H9 (cell line): Measurements from ENCODE around the gene MYO5C. TPM values are rescaled to one million over a fixed set of nuclear protein-coding genes. Genes with fewer than 3 reads are reported as not detected.

Experiments used
- DNase-seq: peaks from one replicate; pipeline ENCODE4 v3.0.0-alpha.2; 2017
- H2AFZ ChIP-seq: one replicate; pipeline ENCODE4 v1.6.1; 2013; ENCODE audit warnings: mild to moderate bottlenecking, low read length, control low read depth, moderate library complexity
- H2AK5ac ChIP-seq: 2 replicates; pipeline ENCODE4 v1.6.1; 2013; ENCODE audit warnings: low read length, control low read depth, mixed read lengths; ENCODE audit not compliant: insufficient read length
- H2BK120ac ChIP-seq: one replicate; pipeline ENCODE4 v1.6.1; 2013; ENCODE audit warnings: low read depth, mild to moderate bottlenecking, low read length, control low read depth, inconsistent platforms; ENCODE audit not compliant: poor library complexity, severe bottlenecking
- H2BK12ac ChIP-seq: 2 replicates; pipeline ENCODE4 v1.6.1; 2013; ENCODE audit warnings: low read length, control low read depth, mixed read lengths, low read depth; ENCODE audit not compliant: insufficient read length
- H2BK15ac ChIP-seq: 2 replicates; pipeline ENCODE4 v1.6.1; 2013; ENCODE audit warnings: low read depth, low read length, control low read depth
- H2BK20ac ChIP-seq: one replicate; pipeline ENCODE4 v1.6.1; 2013; ENCODE audit warnings: low read depth, mild to moderate bottlenecking, low read length, control low read depth, inconsistent platforms; ENCODE audit not compliant: poor library complexity, severe bottlenecking
- H2BK5ac ChIP-seq: 2 replicates; pipeline ENCODE4 v1.6.1; 2013; ENCODE audit warnings: low read length, control low read depth, mixed read lengths; ENCODE audit not compliant: insufficient read length
- H3K14ac ChIP-seq: 2 replicates; pipeline ENCODE4 v1.6.1; 2013; ENCODE audit warnings: low read length, control low read depth; ENCODE audit not compliant: insufficient read depth
- H3K18ac ChIP-seq: 2 replicates; pipeline ENCODE4 v1.6.1; 2013; ENCODE audit warnings: low read depth, mild to moderate bottlenecking, mixed read lengths, low read length, control low read depth; ENCODE audit not compliant: insufficient read length
- H3K23ac ChIP-seq: 2 replicates; pipeline ENCODE4 v1.6.1; 2013; ENCODE audit warnings: low read length, control low read depth, mixed read lengths, low read depth; ENCODE audit not compliant: insufficient read length
- H3K23me2 ChIP-seq: 2 replicates; pipeline ENCODE4 v1.6.1; 2013; ENCODE audit warnings: low read depth, mild to moderate bottlenecking, mixed read lengths, low read length, control low read depth; ENCODE audit not compliant: insufficient read length, poor library complexity, severe bottlenecking
- H3K27ac ChIP-seq: 2 replicates; pipeline ENCODE4 v1.5.1; 2013; ENCODE audit warnings: low read length, control low read depth, mixed read lengths, low read depth; ENCODE audit not compliant: insufficient read length
- H3K27me3 ChIP-seq: 2 replicates; pipeline ENCODE4 v1.6.1; 2013; ENCODE audit warnings: low read length, control low read depth, inconsistent platforms; ENCODE audit not compliant: insufficient read depth
- H3K4ac ChIP-seq: 2 replicates; pipeline ENCODE4 v1.6.1; 2013; ENCODE audit warnings: low read depth, mild to moderate bottlenecking, control low read depth, inconsistent platforms, low read length, moderate library complexity
- H3K4me1 ChIP-seq: 2 replicates; pipeline ENCODE4 v1.6.1; 2013; ENCODE audit warnings: low read length, control low read depth, inconsistent platforms; ENCODE audit not compliant: insufficient read depth
- H3K4me2 ChIP-seq: 2 replicates; pipeline ENCODE4 v1.6.1; 2013; ENCODE audit warnings: low read length, control low read depth, mixed read lengths; ENCODE audit not compliant: insufficient read length, insufficient read depth
- H3K56ac ChIP-seq: 2 replicates; pipeline ENCODE4 v1.6.1; 2013; ENCODE audit warnings: low read depth, mild to moderate bottlenecking, mixed read lengths, low read length, control low read depth; ENCODE audit not compliant: insufficient read length
- H3K79me1 ChIP-seq: 2 replicates; pipeline ENCODE4 v1.6.1; 2013; ENCODE audit warnings: low read depth, mild to moderate bottlenecking, moderate library complexity, low read length, control low read depth, inconsistent platforms; ENCODE audit not compliant: insufficient read depth, poor library complexity, severe bottlenecking
- H3K79me2 ChIP-seq: 2 replicates; pipeline ENCODE4 v1.6.1; 2013; ENCODE audit warnings: low read length, control low read depth, inconsistent platforms; ENCODE audit not compliant: insufficient read depth
- H3K9ac ChIP-seq: 2 replicates; pipeline ENCODE4 v1.6.1; 2013; ENCODE audit warnings: low read length, control low read depth, mixed read lengths; ENCODE audit not compliant: insufficient read length; ENCODE audit errors: extremely low read depth
- H3K9me3 ChIP-seq: one replicate; pipeline ENCODE4 v1.6.1; 2013; ENCODE audit warnings: low read depth, low read length, inconsistent platforms; ENCODE audit not compliant: control insufficient read depth
- H3T11ph ChIP-seq: one replicate; pipeline ENCODE4 v1.6.1; 2013; ENCODE audit warnings: mild to moderate bottlenecking, low read length, control low read depth, inconsistent platforms
- H4K20me1 ChIP-seq: one replicate; pipeline ENCODE4 v1.6.1; 2013; ENCODE audit not compliant: control insufficient read depth, insufficient read length, insufficient read depth
- H4K5ac ChIP-seq: 2 replicates; pipeline ENCODE4 v1.6.1; 2013; ENCODE audit warnings: low read depth, mild to moderate bottlenecking, mixed read lengths, low read length, control low read depth; ENCODE audit not compliant: insufficient read length
- H4K8ac ChIP-seq: replicated peaks from 2 replicates; pipeline ENCODE4 v1.6.1; 2013; ENCODE audit warnings: low read length, control low read depth, mixed read lengths, low read depth; ENCODE audit not compliant: insufficient read length
- H4K91ac ChIP-seq: 2 replicates; pipeline ENCODE4 v1.6.1; 2013; ENCODE audit warnings: low read depth, mild to moderate bottlenecking, moderate library complexity, mixed read lengths, low read length, control low read depth; ENCODE audit not compliant: insufficient read length
- H3K27ac Mint-ChIP-seq, 3 experiments: 2 replicates in 2 of 3; 3 replicates in 1 of 3; pipeline ENCODE4 v1.8.0; 2020 to 2021; ENCODE audit warnings: mixed read lengths in 3 of 3, mild to moderate bottlenecking in 1 of 3, moderate library complexity in 1 of 3
- H3K27me3 Mint-ChIP-seq: 2 replicates; pipeline ENCODE4 v1.8.0; 2021; ENCODE audit warnings: low read depth, mild to moderate bottlenecking, moderate library complexity, mixed read lengths
- H3K36me3 Mint-ChIP-seq, 3 experiments: 2 replicates in 2 of 3; 3 replicates in 1 of 3; pipeline ENCODE4 v1.8.0; 2020 to 2021; ENCODE audit warnings: low read depth in 3 of 3, mixed read lengths in 3 of 3; ENCODE audit not compliant: insufficient read depth in 1 of 3
- H3K4me1 Mint-ChIP-seq, 2 experiments: 2 replicates each; pipeline ENCODE4 v1.8.0; 2020; ENCODE audit warnings: mixed read lengths in 2 of 2
- H3K4me3 Mint-ChIP-seq, 2 experiments: 2 replicates in 1 of 2; 3 replicates in 1 of 2; pipeline ENCODE4 v1.8.0; 2020 to 2021; ENCODE audit warnings: mild to moderate bottlenecking in 2 of 2, mixed read lengths in 2 of 2, moderate library complexity in 1 of 2
- H3K9me3 Mint-ChIP-seq, 2 experiments: 2 replicates in 1 of 2; 3 replicates in 1 of 2; pipeline ENCODE4 v1.8.0; 2020; ENCODE audit warnings: mild to moderate bottlenecking in 2 of 2, mixed read lengths in 2 of 2, moderate library complexity in 1 of 2
- WGBS: extraction: QIAGEN DNeasy Blood & Tissue Kit; methylation state at CpG from one replicate; pipeline ENCODE4 v1.1.7; 2013; ENCODE audit warnings: missing lambda C conversion rate, low lambda C conversion rate, mixed read lengths; ENCODE audit not compliant: insufficient read length; ENCODE audit errors: extremely low coverage; 5-methylcytosine and 5-hydroxymethylcytosine counted together
- total RNA-seq: library from RNA; stranded (reverse); gene quantifications from 2 replicates; pipeline ENCODE4 v1.2.1, GENCODE V29; 2021
- TF ChIP-seq, protein P1 (sequence below): fragments of 200-600 bp; sonication (generic); conservative IDR thresholded peaks from 3 replicates; pipeline ENCODE4 v1.8.0; 2021; ENCODE audit warnings: antibody characterized with exemption, mild to moderate bottlenecking

MYO5C gene
- total RNA-seq, 1 experiment from 2014 or later: 22.2 TPM

DNA sequence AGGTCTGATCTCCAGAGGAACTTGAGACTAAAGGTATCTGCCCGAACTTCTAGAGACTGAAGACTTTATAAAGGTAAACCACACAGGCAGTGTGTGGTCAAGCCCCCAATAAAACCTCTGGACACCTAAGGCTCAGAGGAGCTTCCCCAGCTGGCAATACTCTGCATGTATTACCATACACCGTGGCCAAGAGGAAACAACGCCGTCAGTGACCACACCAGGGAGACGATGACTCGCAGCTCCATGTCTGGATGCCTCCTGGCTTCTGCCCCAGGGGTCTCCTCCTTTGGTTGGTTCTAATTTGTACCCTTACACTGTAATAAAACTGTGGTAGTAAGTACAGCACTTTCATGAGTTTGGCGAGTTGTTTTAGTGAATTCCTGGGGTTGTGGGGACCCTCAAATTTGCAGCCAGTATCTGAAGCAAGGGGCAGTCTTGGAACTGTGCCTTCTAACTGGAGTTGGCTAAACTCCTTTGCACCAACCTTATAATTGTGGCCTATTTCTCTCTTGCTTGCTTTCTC lies 150.9 kb downstream of the MYO5C start:
- Histone ChIP-seq H3K9me3 (no peaks in the 10 kb centered on the region), H3K23me2 (no peaks in the 10 kb centered on the region), H3K27me3 (no peaks in the 10 kb centered on the region), H3K4ac (no peak overlapping the region), H2AK5ac (no peak overlapping the region), H2BK20ac (no peak overlapping the region), H3K18ac (no peak overlapping the region), H3K79me1 (no peaks in the 10 kb centered on the region), H2BK15ac (no peak overlapping the region), H3K27ac (no peak overlapping the region), H3T11ph (no peak overlapping the region), H2AFZ (no peak overlapping the region), H3K9ac (no peak overlapping the region), H3K56ac (no peak overlapping the region), H4K5ac (no peak overlapping the region), H3K79me2 (no peaks in the 10 kb centered on the region), H2BK12ac (no peak overlapping the region), H4K91ac (no peak overlapping the region), H3K14ac (no peak overlapping the region), H2BK120ac (no peak overlapping the region), H3K23ac (no peak overlapping the region), H2BK5ac (no peak overlapping the region), H4K8ac (no peak overlapping the region), H3K4me1 (no peaks in the 10 kb centered on the region), H3K4me2 (no peak overlapping the region), H4K20me1 (no peaks in the 10 kb centered on the region)
- DNase-seq: no peak
- no CpG with 5 or more reads among the region's 7 CpGs for WGBS
- Mint-ChIP-seq H3K4me3 (no peak overlapping the region), H3K4me1 (peaks cover 10% of the 10 kb centered on the region in 2 experiments), H3K36me3 (peaks cover 20 to 46% (median 36%) of the 10 kb centered on the region in 3 experiments), H3K27ac (no peak overlapping the region), H3K27me3 (no peaks in the 10 kb centered on the region), H3K9me3 (peaks cover 4 to 5% of the 10 kb centered on the region in 2 experiments)
- TF ChIP-seq, protein P1, sequence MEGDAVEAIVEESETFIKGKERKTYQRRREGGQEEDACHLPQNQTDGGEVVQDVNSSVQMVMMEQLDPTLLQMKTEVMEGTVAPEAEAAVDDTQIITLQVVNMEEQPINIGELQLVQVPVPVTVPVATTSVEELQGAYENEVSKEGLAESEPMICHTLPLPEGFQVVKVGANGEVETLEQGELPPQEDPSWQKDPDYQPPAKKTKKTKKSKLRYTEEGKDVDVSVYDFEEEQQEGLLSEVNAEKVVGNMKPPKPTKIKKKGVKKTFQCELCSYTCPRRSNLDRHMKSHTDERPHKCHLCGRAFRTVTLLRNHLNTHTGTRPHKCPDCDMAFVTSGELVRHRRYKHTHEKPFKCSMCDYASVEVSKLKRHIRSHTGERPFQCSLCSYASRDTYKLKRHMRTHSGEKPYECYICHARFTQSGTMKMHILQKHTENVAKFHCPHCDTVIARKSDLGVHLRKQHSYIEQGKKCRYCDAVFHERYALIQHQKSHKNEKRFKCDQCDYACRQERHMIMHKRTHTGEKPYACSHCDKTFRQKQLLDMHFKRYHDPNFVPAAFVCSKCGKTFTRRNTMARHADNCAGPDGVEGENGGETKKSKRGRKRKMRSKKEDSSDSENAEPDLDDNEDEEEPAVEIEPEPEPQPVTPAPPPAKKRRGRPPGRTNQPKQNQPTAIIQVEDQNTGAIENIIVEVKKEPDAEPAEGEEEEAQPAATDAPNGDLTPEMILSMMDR: no peak
